CD4-positive, alpha-beta T cell (primary cell): ENCODE data around the gene KDM2A. TPM values are rescaled to one million over a fixed set of nuclear protein-coding genes. Genes with fewer than 3 reads are reported as not detected.

ENCODE experiments used
- ATAC-seq: fragments of 200-7000 bp; cut with Tn5 transposase; one replicate; pipeline ENCODE4 v1.10.0; 2022; ENCODE audit warnings: mild to moderate bottlenecking; ENCODE audit not compliant: poor library complexity
- CTCF ChIA-PET: fragments of 350-600 bp; sonication (Branson Sonifier 250); formaldehyde crosslinking; loops from one replicate; lab custom pipeline; 2021; ENCODE audit warnings: antibody characterized with exemption, inconsistent platforms; lab: Charles Lee
- POLR2A ChIA-PET: fragments of 350-600 bp; sonication (Branson Sonifier 250); formaldehyde crosslinking; loops from one replicate; lab custom pipeline; 2021; ENCODE audit warnings: antibody characterized with exemption, inconsistent platforms; lab: Charles Lee
- DNase-seq, 14 experiments: peaks; one replicate each; pipeline ENCODE4 v3.0.0-alpha.2; 2013 to 2020; ENCODE audit warnings: mixed read lengths in 2 of 14
- H3K27ac ChIP-seq, 2 donors: one replicate each; pipeline versions ENCODE4 v1.5.1 to v1.7.0; 2013; ENCODE audit warnings: low read length in 2 of 2, low read depth in 1 of 2, mild to moderate bottlenecking in 1 of 2
- H3K27me3 ChIP-seq, 2 experiments: 1 replicate in 1 of 2; 2 replicates in 1 of 2; pipeline versions ENCODE4 v1.6.1 to v1.7.0; 2013; ENCODE audit warnings: low read length in 2 of 2, control low read depth in 1 of 2, mild to moderate bottlenecking in 1 of 2, moderate library complexity in 1 of 2; ENCODE audit not compliant: insufficient read depth in 2 of 2, control insufficient read depth in 1 of 2
- H3K36me3 ChIP-seq: one replicate; pipeline ENCODE4 v1.6.1; 2013; ENCODE audit warnings: low read length, control low read depth; ENCODE audit not compliant: insufficient read depth
- H3K4me1 ChIP-seq: one replicate; pipeline ENCODE4 v1.6.1; 2013; ENCODE audit warnings: low read length, control low read depth; ENCODE audit not compliant: insufficient read depth
- H3K4me3 ChIP-seq: one replicate; pipeline ENCODE4 v1.5.1; 2013; ENCODE audit warnings: mild to moderate bottlenecking, low read length, moderate library complexity
- H3K9me3 ChIP-seq, 2 experiments: 1 replicate in 1 of 2; 2 replicates in 1 of 2; pipeline versions ENCODE4 v1.6.1 to v1.7.0; 2013; ENCODE audit warnings: low read length in 2 of 2, mild to moderate bottlenecking in 2 of 2, control low read depth in 1 of 2, moderate library complexity in 1 of 2; ENCODE audit not compliant: control insufficient read depth in 1 of 2, insufficient read depth in 1 of 2
- H3K27ac Mint-ChIP-seq: one replicate; pipeline ENCODE4 v1.8.0; 2020; ENCODE audit warnings: mixed read lengths
- H3K27me3 Mint-ChIP-seq: one replicate; pipeline ENCODE4 v1.8.0; 2021; ENCODE audit warnings: mixed read lengths
- H3K36me3 Mint-ChIP-seq: one replicate; pipeline ENCODE4 v1.8.0; 2021; ENCODE audit warnings: low read depth, mixed read lengths
- H3K4me1 Mint-ChIP-seq: one replicate; pipeline ENCODE4 v1.8.0; 2021; ENCODE audit warnings: low read depth, mixed read lengths
- H3K4me3 Mint-ChIP-seq: one replicate; pipeline ENCODE4 v1.8.0; 2020; ENCODE audit warnings: mild to moderate bottlenecking, mixed read lengths
- H3K9me3 Mint-ChIP-seq: one replicate; pipeline ENCODE4 v1.8.0; 2020; ENCODE audit warnings: mixed read lengths
- CTCF ChIP-seq: fragments of 200-600 bp; IDR thresholded peaks from one replicate; pipeline ENCODE4 v1.8.0; 2022; ENCODE audit warnings: antibody characterized with exemption, mild to moderate bottlenecking
- intact Hi-C, 2 experiments: fragments of 100-400 bp; cut with DNase I in 1 of 2; cut with micrococcal nuclease in 1 of 2; formaldehyde crosslinking; loops; one replicate each; pipeline versions ENCODE4 v1.15.1 to v1.9.0; 2023 to 2025; cut with DNase I, micrococcal nuclease
- total RNA-seq, 174 experiments: library from RNA in 2 of 174; stranded (reverse) in 2 of 174; gene quantifications; one replicate each; pipeline ENCODE4 v1.2.3 and lab custom pipeline; 2021 to 2026

Gene KDM2A
- total RNA-seq, 2 experiments from 2014 or later = 410 to 412 TPM

GRCh38 chr11:67073908-67074307 is 45.2 kb upstream of the KDM2A start:
- Mint-ChIP-seq H3K4me3 (no peak overlapping the region), H3K27me3 (peaks cover 6% of the 10 kb centered on the region), H3K4me1 (no peaks in the 10 kb centered on the region), H3K27ac (no peak overlapping the region), H3K36me3 (no peaks in the 10 kb centered on the region), H3K9me3 (no peaks in the 10 kb centered on the region)
- ATAC-seq = no peak
- Histone ChIP-seq H3K27ac (no peak overlapping the region), H3K4me1 (peaks cover 8% of the 10 kb centered on the region), H3K4me3 (no peak overlapping the region), H3K36me3 (no peaks in the 10 kb centered on the region), H3K27me3 (peaks cover 0 to 2% of the 10 kb centered on the region in 2 experiments), H3K9me3 (no peaks in the 10 kb centered on the region)
- DNase-seq = no peak
- CTCF ChIA-PET = interaction anchor here (1.3 kb wide), 1 partner anchor 20 kb away, joined by 3 read pairs; no protein-coding TSS in a partner anchor
- intact Hi-C loops = loop anchor here in 1 of 2 experiments (5.0 kb wide), 1 partner anchor 382 kb away; no protein-coding TSS in a partner anchor
- no peak for TF ChIP-seq CTCF
- POLR2A ChIA-PET = no interaction called here

- POLR2A ChIA-PET = no interaction called here
- Mint-ChIP-seq H3K27me3 (peaks cover 6% of the 10 kb centered on the region), H3K4me1 (no peaks in the 10 kb centered on the region), H3K36me3 (no peaks in the 10 kb centered on the region), H3K4me3 (no peak overlapping the region), H3K9me3 (no peaks in the 10 kb centered on the region), H3K27ac (no peak overlapping the region)
- Histone ChIP-seq H3K27ac (no peak overlapping the region), H3K36me3 (no peaks in the 10 kb centered on the region), H3K4me3 (no peak overlapping the region), H3K4me1 (peaks cover 7% of the 10 kb centered on the region), H3K9me3 (no peaks in the 10 kb centered on the region), H3K27me3 (peaks cover 0 to 2% of the 10 kb centered on the region in 2 experiments)
- CTCF ChIA-PET = no interaction called here
- no peak for TF ChIP-seq CTCF
- intact Hi-C loops = no loop called here
- DNase-seq = no peak
- no peak for ATAC-seq
Measured at GRCh38 chr11:67076202-67076601, 42.9 kb upstream of the KDM2A start.

GRCh38 chr11:67079065-67079705 is 39.9 kb upstream of the KDM2A start:
- H3K36me3 Mint-ChIP-seq = no peaks in the 10 kb centered on the region
- no peak overlapping the region for H3K27ac Mint-ChIP-seq
- H3K27ac ChIP-seq = no peak overlapping the region
- H3K9me3 Mint-ChIP-seq = no peaks in the 10 kb centered on the region
- no peak overlapping the region for H3K4me3 Mint-ChIP-seq
- intact Hi-C loops = no loop called here
- H3K27me3 ChIP-seq = no peaks in the 10 kb centered on the region
- no peak for TF ChIP-seq CTCF
- ChIA-PET POLR2A (no interaction called here), CTCF (no interaction called here)
- ATAC-seq (no peak), DNase-seq (no peak)
- peaks cover 16% of the 10 kb centered on the region for H3K27me3 Mint-ChIP-seq
- peaks cover 11% of the 10 kb centered on the region for H3K4me1 Mint-ChIP-seq
- H3K36me3 ChIP-seq = no peaks in the 10 kb centered on the region
- H3K9me3 ChIP-seq = no peaks in the 10 kb centered on the region
- no peak overlapping the region for H3K4me3 ChIP-seq
- H3K4me1 ChIP-seq = peaks cover 12% of the 10 kb centered on the region
